HEK293T (cell line): ENCODE data around the gene GPR160.

Experiments
- ARNT ChIP-seq: fragments of 450-650 bp; IDR thresholded peaks from 2 replicates; pipeline ENCODE4 v1.6.1; 2017; ENCODE audit warnings: mild to moderate bottlenecking
- BHLHE40 ChIP-seq: fragments of 450-650 bp; IDR thresholded peaks from 2 replicates; pipeline ENCODE4 v1.6.1; 2016; ENCODE audit warnings: mild to moderate bottlenecking, moderate library complexity, borderline replicate concordance
- ELF4 ChIP-seq: fragments of 450-650 bp; IDR thresholded peaks from 2 replicates; pipeline ENCODE4 v1.6.1; 2017; ENCODE audit warnings: antibody characterized with exemption
- FOXA1 ChIP-seq: fragments of 450-650 bp; IDR thresholded peaks from 2 replicates; pipeline ENCODE4 v1.6.1; 2016; ENCODE audit warnings: mild to moderate bottlenecking
- HDGF ChIP-seq: fragments of 450-650 bp; IDR thresholded peaks from 2 replicates; pipeline ENCODE4 v1.6.1; 2017; ENCODE audit warnings: antibody characterized with exemption, borderline replicate concordance
- LEF1 ChIP-seq: fragments of 450-650 bp; IDR thresholded peaks from 2 replicates; pipeline ENCODE4 v1.6.1; 2017; ENCODE audit warnings: mild to moderate bottlenecking, borderline replicate concordance
- NFRKB ChIP-seq: fragments of 450-650 bp; IDR thresholded peaks from 2 replicates; pipeline ENCODE4 v1.6.1; 2016; ENCODE audit warnings: mild to moderate bottlenecking, moderate library complexity
- SP1 ChIP-seq: fragments of 450-650 bp; IDR thresholded peaks from 2 replicates; pipeline ENCODE4 v1.6.1; 2017
- SUZ12 ChIP-seq: fragments of 450-650 bp; IDR thresholded peaks from 2 replicates; pipeline ENCODE4 v1.6.1; 2016; ENCODE audit warnings: mild to moderate bottlenecking
- TARDBP ChIP-seq: fragments of 450-650 bp; IDR thresholded peaks from 2 replicates; pipeline ENCODE4 v1.6.1; 2016
- TF ChIP-seq, protein P1 (sequence below): fragments of 450-650 bp; IDR thresholded peaks from 2 replicates; pipeline ENCODE4 v1.6.1; 2016

- TF ChIP-seq SP1 (no peak), HDGF (no peak), SUZ12 (no peak), FOXA1 (no peak), BHLHE40 (no peak), ELF4 (no peak), NFRKB (no peak), ARNT (no peak), TARDBP (no peak), LEF1 (no peak)
- TF ChIP-seq, protein P1, sequence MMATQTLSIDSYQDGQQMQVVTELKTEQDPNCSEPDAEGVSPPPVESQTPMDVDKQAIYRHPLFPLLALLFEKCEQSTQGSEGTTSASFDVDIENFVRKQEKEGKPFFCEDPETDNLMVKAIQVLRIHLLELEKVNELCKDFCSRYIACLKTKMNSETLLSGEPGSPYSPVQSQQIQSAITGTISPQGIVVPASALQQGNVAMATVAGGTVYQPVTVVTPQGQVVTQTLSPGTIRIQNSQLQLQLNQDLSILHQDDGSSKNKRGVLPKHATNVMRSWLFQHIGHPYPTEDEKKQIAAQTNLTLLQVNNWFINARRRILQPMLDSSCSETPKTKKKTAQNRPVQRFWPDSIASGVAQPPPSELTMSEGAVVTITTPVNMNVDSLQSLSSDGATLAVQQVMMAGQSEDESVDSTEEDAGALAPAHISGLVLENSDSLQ, result no peak
Observed at GRCh38 chr3:170023165-170023564, 14.6 kb upstream of the GPR160 start.
